HG03460 (cell line): ENCODE results near the gene SULT4A1.

ENCODE experiments used
- ATAC-seq: cut with Tn5 transposase; IDR thresholded peaks from one replicate; pipeline ENCODE4 v1.9.1; 2021; ENCODE audit not compliant: unreplicated experiment

SULT4A1 gene

GRCh38 chr22:43845981-43846380, 16.3 kb downstream of the SULT4A1 start:
- ATAC-seq = no peak

DNA sequence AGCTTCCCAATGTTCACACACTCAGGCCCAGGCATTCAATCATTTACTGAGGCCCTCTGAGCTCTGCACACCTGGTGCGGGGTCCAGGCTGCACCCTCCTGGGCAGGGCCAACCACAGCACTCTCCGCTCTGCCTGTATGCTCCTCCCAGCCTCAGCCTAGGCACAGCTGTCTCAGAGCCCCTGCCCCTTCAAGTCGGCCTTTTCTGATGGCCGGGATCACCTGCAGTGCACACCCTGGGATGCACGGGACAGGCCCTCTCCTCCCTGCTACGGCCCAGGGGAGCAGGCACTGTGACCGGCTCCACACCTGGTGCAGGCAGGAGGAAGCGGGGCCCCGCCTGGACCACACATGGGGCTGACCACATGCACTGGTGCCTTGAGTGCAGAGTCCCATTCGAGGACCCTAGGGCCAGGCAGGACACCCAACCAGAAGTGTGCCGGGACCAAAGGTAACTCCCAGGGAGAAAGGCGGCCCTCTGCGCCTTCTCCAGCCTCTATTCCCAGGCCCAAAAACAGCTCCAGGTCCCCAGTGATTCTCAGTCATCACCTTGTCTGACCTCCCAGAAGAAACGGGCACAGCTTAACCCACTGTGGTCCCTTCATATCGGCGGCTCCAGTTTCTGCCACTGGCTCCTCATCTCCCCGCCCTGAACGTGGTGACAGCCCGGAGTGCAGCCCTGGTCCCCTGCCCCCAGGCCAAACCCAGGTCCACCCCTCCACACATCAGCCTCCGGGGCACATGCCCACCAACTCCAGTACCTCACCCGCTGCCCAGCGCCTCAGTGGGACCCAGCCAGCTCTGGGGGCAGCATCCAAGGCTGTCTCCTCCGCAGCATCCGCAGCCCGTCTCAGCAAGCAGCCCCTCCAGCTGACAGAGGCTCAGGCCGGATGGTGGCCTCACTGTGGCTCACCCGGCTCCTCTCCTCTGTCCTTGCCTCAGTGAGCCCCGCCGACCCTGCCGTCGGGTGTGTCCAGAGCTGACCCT, 17.5 kb downstream of the SULT4A1 start:
- no peak for ATAC-seq

GRCh38 chr22:43843783-43844530, 18.4 kb downstream of the SULT4A1 start:
- no peak for ATAC-seq

- no peak for ATAC-seq
Observed at GRCh38 chr22:43841742-43842141, 20.6 kb downstream of the SULT4A1 start.

- ATAC-seq = no peak
Observed at GRCh38 chr22:43840851-43841250, 21.5 kb downstream of the SULT4A1 start.

DNA sequence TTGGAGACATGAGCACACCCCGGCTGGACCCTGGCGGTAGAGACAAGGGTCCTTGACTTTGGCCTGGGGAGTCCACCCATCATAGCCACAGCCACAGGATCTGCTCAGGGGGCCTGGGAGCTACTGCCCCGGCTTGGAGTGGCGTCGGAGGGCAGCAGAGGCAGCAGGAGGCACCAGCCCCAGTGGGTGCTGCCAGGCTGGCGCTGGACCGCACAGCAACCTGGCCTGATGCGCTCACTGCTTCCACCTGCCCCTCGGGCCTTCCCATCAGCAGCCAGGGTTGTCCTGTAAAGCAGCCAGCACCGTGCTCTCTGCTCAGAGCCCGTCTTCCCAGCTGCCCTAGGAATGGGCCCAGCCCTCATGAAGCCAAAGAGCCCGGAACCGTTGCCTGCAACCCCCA, 21.9 kb downstream of the SULT4A1 start:
- no peak for ATAC-seq

- no peak for ATAC-seq
Observed at GRCh38 chr22:43839781-43840180, 22.5 kb downstream of the SULT4A1 start.

GRCh38 chr22:43838571-43839307, 23.6 kb downstream of the SULT4A1 start:
- ATAC-seq = no peak

- ATAC-seq = no peak
Observed at GRCh38 chr22:43838161-43838560, 24.2 kb downstream of the SULT4A1 start.

- no peak for ATAC-seq
Observed at GRCh38 chr22:43837666-43838065, 24.6 kb downstream of the SULT4A1 start.

GRCh38 chr22:43835736-43836135, 26.6 kb downstream of the SULT4A1 start:
- no peak for ATAC-seq

- no peak for ATAC-seq
Observed at GRCh38 chr22:43835166-43835565, 27.1 kb downstream of the SULT4A1 start.

DNA sequence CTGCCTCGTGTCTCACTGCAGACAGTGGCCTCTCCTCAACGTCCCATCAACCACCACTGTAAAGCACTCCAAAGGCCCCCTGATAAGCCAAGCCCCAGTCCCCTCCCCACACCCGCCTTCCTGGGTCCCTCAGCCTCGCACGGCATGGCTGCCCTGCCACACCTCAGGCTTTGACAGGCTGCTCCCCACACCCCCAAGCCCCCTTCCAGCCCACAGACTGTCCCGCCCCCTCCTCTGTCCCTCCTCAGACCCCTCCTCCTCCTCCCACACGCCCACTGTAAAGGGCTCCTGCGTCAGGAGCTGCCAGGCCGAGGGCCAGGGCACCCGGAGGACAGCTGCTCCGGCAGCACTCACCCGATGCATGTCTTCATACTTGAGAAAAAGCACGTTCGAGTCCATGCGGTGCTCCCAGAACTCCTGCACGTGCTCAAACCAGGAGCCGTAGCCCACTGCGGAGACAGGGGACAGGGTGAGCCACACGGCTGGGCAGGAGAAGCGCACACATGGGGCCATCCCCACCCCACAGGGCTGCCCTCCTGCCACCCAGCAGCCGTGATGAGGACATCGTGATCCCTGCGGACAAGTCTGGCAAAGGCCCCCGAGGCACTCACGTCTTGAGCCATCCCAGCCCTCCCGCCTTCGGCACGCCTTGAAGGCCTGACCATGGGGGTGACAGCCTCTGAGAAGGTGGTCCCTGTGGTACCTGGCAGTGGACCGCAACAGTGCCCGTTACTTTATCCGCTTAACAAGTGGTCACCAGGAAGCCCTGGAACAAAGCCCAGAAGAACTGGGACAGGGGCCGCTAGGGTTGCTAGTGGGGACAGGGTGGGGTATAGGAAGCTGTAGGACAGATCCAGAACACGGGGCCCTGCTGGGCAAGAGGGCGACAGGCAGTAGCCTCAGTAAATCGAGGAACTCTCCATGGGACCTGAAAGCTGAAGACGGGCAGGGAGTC, 28.8 kb downstream of the SULT4A1 start:
- no peak for ATAC-seq

GRCh38 chr22:43832393-43833265, 29.7 kb downstream of the SULT4A1 start:
- no peak for ATAC-seq

DNA sequence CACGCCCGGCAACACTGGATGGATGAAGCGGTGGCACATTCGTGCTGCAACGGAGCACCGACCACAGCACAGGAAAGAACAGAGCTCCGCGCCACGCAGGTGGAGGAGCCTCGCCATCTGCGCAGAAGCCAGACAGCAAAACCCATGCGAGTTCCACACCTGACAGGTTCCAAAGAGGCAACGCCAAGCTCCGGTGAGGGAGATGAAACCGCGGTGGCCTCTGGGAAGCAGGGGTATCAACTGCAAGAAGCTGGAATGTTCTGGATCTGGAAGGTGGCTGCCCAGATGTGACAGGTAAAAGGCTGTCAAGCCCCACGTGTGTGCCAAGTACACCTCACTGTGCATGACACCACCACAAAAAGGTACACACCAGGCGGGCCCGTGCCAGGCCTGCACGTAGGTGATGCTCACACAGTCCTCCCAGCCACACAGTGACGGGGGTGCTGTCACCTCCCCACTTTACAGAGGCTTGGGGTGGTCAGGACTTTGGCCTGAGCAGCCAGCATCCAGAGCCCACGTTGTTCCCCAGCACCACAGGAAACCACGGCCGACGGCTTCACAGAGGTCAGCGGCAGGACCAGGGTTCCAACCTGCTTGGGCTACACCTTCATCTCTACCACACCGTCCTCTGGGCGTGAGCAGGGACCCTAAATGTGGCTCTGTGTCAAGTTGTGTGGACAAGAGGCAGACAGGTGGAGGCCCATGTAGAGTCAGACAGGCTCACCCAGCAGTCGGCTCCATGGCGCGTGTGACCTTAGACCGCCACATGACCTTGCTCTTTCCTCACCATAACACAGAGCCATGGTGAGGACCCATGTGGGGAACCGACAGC, 30.5 kb downstream of the SULT4A1 start:
- no peak for ATAC-seq

- ATAC-seq = no peak
Observed at GRCh38 chr22:43830931-43831560, 31.3 kb downstream of the SULT4A1 start.

DNA sequence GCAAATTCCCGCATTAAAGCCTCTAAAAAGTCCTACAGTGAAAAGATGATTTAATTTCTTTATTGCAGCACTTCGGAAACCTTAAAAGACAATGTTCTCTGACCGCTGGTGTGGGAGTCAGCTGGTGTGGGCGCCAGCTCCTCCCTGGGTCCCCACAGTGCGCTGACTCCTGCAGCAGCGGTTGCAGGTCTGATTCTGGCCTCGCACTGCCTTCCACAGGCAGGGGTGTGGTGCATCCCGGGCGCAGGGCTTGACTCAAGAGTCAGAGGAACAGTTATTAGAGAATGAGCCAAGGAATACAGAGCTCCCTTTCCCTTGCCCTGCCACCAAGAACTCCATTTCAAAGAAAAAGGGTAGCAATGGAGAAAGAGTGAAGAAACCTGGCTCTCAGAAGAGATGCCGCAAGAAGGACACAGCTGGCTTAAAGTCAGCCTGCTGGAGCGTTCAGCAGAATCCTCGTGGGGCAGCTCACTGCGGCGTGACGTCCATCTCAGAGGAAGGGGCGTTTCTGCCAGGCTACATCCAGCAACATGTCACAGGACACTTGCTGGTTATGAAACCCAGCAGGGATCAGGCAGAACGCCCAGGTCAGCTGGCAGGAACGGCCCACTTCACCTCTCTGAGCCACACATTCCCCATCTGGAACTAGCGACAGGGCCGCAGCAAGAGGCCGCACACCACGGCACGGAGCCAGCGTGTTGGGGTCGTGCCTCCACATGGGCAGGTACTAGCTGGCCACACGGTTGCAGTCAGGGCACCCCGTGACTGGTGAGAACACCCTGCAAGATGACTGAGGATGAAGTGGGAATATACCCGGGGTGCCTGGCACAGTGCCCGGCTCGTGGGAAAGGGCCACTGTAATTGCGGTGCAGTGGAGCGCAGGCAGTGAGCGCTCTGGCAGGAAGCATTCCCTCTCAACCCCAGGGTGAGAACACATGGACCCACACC, 32.1 kb downstream of the SULT4A1 start:
- ATAC-seq = no peak
